GM10847 (cell line): ENCODE data around the gene ATF7IP.

Source experiments
- POLR2A ChIP-seq: IDR thresholded peaks from 2 replicates; pipeline ENCODE4 v1.6.1; 2011; ENCODE audit not compliant: insufficient read length; ENCODE audit errors: extremely low read depth

ATF7IP gene

DNA sequence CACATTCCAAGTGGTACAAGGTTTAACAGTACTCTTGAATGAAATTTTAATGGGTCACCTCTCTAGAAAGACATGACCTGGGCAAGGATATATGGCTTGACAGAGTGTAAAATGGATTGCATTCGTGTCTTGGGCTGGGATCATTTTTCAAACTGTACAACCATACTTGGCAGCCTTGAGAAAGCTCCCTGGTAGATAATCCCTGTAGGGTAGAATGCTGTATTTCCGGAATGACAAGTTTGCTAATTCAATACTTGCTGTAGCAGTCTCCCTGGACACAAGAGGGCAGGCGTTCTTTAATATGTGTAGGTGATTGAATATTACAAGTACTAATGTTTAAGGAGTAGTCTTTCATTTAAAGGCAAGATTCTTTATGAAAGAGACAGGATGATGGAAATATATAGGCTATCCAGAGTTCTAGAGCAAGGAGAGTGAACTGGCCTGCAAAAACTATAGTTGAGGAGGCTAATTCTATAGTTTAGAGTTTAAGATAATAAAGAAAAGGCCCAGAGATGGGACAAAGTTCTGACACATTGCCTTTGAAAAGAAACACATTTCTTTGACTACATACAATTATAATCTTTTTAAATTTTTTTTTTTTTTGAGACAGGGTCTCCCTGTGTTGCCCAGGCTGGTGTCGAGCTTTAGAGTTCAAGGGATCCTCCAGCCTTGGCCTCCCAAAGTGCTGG, 148.8 kb downstream of the ATF7IP start:
- TF ChIP-seq POLR2A = no peak

DNA sequence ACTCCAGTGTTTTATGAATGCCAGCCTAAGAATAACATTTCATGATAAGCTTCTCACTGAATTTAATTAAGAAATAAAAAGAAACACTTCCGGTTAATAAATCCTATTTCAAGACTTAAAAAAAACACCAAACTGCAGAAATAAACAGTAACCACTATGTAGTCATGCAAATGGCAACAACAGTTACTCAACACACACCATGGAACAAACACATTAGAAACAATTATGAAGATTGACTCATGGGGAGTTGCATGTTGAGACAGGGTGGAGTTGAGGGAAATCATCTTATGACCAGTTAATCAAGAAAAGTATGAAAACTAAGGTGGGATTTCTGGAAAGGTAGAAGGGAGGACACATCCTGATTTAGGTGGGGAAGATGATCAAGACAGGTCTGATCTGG, 149.5 kb downstream of the ATF7IP start:
- TF ChIP-seq POLR2A = no peak

DNA sequence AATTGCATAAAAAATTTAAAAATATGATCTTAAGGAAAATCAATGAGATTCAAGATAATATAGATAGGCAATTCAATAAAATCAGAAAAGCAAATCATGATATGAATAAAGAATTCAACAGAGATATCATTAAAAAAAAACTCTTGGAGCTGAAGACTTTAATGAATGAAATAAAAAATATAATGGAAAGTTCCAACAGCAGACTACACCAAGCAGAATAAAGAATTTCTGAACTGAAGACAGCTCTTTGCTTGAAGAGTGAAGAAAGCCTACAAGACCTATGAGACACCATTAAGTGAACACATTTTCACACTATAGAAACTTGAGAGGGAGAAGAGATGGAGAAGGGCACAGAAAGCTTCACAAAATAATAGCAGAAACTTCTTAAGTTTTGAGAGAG, 156.3 kb downstream of the ATF7IP start:
- TF ChIP-seq POLR2A = no peak

DNA sequence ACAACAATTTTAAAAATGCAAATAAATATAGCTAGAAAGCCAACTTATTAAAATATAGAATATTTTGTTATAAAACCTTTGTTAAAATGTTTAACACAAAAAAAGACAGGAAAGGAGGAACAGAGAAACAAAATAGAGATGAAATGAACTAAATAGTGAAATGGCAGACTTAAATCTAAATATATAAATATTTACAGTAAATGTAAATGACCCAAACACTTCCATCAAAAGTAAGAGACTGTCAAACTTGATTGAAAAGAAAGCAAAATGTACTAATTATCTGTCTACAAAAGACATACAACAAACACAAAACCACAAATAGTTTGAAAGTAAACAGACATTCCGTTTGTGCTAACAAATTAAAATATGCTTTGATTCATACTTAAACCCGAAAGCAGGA, 160.5 kb downstream of the ATF7IP start:
- TF ChIP-seq POLR2A = no peak

DNA sequence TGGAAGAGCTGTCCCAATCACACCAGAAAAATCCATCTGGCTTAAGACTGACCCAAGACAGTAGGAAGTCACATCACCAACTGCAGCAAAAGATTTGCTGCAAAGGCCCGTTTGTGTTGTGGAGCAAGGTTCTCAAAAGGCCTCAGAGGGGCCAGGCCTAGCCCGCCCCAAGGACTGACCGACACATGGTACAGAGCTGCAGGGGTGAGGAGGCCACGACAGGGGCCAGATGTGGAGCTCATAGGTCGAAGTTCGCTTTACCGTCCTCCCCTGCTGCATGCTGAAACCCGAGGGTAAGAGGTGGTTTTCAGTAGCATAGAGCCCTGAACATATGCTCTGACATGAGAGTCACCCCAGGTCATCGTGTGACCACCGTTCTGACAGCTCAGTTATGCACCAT, 166.7 kb downstream of the ATF7IP start:
- TF ChIP-seq POLR2A = no peak

DNA sequence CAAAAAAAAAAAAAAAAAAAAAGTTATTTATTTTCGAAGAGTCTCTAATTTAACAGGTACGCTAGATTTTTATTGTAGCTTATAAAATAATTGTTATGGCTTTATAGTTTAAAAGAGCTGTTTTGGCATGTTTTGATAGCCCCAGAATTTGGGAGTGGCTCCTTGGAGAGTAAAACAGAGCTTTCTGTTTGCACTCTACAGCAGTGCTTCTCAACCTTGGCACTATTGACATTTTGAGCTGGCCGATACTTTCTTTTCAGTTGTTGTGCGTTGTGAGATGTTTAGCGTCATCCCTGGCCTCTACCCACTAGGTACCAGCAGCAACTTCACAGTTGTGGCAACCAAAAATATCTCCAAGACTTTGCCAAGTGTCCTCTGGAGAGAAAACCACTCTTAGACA, 171.6 kb downstream of the ATF7IP start:
- no peak for TF ChIP-seq POLR2A

DNA sequence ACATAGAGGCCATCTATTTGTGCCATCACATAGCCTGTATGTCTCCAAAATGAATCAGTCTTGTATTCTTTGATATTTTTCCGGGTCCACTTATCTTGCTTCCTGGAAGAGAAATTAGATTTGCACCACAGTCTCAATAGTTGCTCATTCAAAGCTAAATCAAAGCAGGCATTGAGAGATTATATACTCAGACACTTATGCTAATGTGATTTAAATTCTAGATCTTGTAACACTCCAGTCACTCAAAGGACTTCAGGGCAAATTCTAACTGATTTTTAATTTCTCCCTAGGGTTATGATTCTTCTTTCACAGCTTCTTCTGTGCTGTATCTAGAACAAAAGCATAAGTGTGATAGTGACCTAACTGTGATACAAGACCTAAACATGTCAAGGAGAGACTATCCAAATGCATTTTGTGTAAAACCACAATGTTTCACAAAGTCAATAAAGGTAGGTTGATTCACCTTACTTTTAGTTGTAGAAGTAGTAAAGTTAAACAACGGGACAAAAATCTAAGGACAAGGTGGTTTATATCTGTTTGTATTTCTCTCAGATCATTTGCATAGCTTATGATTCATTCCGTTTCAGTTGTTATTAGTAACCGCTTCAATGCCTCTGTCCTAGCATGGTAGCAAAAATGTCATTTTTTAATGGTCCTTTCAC, 175.4 kb downstream of the ATF7IP start:
- TF ChIP-seq POLR2A = no peak

DNA sequence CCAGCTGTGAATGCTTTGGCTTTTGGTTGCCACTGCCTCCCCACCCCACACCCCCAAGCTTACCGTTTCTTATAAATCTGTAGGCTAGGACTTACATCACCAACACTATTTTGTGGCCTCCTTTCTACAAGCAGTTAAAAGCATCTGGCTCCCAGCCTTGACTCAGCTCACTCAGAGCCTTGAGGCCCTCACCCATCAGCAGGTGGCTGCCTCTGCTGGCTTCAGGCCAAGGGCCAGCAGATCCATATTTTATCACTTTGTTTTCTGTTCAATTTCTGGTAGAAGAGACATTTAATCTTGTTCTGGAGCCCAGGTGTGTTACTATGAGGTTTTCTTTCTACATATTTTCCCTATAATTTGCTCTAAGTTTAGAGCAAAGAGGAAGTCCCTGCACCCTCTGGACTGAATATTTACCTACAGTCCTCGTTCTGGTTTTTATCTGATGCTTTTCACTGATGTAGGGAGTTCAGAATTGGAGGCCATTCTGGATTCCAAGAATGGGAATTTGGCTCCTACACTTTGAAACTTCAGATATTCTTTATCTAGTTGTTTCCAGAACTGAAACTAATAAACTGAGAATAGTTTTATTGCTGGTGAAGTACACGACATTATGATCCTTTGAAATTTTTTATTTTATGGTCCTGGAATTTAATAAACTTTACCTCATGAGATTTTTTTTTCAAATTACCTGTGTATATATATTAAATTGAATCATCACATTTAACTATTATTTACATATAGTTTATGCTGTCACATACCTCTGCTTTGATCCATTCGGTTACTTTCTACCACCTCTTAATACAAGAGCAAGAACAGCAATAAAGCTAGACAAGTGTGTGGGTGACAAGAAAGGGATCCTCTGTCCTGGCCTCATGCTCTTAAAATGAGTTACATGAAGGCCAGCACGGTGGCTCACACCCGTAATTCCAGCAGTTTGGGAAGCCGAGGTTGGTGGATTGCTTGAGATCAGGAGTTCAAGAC, 180.0 kb downstream of the ATF7IP start:
- TF ChIP-seq POLR2A = no peak

DNA sequence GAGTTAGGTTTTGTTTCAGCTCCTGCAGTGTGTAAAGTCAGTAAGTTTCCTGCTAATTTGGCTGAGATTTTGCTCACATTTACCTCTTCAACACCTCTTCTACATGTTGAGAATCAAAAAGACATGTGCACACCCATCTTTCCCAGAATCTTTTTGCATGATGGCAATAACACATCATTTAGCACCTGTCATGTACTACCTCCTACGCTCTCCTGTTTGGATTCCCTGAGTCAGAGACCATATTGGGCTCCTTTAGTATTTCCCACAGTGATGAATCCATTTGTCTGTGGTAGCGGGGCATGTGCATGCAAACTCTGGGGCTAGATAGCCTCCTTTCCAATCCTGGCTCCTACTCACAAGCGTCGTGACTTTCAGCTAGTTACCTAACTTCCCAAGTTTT, 182.1 kb downstream of the ATF7IP start:
- no peak for TF ChIP-seq POLR2A

DNA sequence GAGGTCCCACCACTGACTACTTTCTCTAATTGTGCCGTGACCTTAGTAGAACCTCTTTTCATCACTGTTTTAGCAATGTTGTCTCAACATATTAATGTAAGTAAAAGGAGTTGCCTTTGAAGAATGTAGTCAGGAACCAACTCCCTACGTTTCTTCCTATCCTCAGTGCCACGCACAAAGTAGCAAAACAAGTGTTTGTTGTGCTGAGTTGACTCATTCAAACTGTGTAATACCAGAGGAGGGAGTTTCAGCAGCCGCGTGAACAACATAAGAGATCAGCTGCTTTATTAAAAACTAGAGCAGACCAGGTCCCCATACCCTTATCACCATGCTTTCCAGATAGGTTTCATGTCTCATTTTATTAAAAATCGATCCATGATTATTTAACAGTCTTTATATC, 183.1 kb downstream of the ATF7IP start:
- no peak for TF ChIP-seq POLR2A
